Measurements from ENCODE around the gene KLHL1.

KLHL1 gene

GRCh38 chr13:69677343-69677742, 430.9 kb downstream of the KLHL1 start:
- no peak for DNase-seq (ENCODE audit: low read depth)

DNA sequence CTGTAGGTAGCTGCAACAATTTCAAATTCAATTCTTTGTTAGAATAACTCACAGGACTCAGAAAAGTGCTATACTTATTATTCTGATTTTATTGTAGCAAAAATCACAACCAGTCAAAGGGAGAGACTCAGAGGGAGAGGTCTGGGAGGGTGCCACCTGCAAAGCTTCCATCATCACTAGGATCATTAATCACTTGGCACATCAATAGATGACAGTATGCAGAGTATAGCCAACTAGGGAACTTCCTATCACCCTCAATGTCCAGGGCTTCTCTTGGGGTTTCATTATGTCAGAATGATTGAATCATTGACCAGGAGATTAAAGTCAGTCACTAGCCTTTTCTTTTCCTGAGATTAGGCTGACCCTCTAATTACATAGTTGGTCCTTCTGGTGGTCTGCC, 432.0 kb downstream of the KLHL1 start:
- DNase-seq (ENCODE audit: low read depth): no peak

DNA sequence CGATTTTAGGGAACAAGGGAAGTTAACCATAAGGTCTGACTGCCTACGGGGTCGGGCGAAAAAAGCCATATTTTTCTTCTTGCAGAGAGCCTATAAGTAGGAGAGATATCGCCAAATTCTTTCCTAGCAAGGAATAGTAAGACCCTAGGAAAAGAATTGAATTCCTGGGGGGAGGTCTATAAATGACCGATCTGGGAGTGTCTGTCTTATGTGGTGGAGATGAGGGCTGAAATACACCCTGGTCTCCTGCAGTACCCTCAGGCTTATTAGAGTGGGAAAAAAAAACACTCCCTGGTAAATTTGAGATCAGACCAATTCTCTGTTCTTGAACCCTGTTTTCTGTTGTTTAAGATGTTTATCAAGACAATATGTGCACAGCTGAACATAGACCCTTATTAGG, 448.1 kb downstream of the KLHL1 start:
- DNase-seq (ENCODE audit: low read depth): no peak

DNA sequence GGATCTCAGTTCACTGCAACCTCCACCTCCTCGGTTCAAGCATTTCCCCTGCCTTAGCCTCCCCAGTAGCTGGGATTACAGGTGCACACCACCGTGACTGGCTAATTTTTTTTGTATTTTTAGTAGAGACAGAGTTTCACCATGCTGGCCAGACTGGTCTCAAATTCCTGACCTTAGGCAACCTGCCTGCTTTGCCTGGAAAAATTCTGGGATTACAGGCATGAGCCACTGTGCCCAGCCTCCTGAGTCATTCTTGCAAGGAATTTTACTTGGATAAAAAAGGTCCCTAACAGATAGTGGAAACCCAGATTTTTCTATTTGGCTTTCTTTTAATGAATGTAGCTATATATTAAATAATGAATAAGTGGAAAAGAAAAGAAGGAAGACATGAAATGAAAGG, 450.6 kb downstream of the KLHL1 start:
- DNase-seq (ENCODE audit: low read depth): no peak

- no peak for DNase-seq (ENCODE audit: low read depth)
These were observed 453.9 kb downstream of the KLHL1 start for GRCh38 chr13:69654392-69654791.
